Measurements from ENCODE around the gene PLEKHF1.

- TF ChIP-seq CTCF (IDR thresholded peaks at IDR 0.05 in 4 of 5, conservative IDR thresholded peaks at IDR 0.05 in 1 of 5) (no peak), POLR2A (IDR thresholded peaks at IDR 0.05) (no peak)
Measured at GRCh38 chr19:29655648-29656335, 9.5 kb upstream of the PLEKHF1 start.

Measured in gastrocnemius medialis (tissue), 4 donors.